ENCODE results near the gene EHD4.

EHD4 gene

DNA sequence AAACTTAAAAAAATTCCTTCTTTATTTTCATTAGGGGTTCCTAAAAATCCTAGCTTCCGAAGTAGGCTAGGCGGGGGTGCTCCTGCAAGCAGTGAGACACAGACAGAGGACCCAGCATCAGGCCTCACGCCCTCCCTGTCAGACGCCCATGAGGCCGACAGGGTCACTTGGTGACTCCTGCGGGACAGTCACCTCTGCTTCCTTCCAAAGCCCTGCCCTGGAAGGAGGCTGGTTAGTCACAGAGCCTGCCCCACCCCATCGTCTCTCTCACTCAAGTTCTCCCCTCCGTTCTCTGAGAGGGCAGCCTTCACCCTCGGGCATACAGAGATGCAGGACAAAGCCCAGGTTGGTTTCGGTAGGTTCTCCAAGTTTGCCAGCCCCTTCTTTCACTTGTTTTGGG is 38.6 kb downstream of the EHD4 start:
- DNase-seq = no peak

DNA sequence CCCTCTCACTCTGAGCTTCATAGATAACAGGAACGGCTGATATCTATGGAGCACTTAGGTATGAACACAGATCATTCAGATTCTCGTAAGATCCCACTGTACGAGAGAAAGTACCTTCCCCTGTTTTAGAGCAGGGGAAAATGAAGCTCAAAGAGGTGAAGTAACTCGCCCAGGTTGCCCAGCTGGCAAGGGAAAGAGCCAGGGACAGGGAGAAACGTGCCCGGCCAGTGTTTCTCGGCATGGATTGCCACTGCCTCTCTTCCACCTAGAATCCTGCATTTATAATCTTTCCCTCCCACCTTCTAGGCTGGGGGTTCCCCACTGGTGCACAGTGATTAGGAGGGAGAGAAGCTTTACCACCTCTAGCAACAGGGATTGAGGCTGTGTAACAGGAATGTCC is 39.0 kb downstream of the EHD4 start:
- DNase-seq = no peak

DNA sequence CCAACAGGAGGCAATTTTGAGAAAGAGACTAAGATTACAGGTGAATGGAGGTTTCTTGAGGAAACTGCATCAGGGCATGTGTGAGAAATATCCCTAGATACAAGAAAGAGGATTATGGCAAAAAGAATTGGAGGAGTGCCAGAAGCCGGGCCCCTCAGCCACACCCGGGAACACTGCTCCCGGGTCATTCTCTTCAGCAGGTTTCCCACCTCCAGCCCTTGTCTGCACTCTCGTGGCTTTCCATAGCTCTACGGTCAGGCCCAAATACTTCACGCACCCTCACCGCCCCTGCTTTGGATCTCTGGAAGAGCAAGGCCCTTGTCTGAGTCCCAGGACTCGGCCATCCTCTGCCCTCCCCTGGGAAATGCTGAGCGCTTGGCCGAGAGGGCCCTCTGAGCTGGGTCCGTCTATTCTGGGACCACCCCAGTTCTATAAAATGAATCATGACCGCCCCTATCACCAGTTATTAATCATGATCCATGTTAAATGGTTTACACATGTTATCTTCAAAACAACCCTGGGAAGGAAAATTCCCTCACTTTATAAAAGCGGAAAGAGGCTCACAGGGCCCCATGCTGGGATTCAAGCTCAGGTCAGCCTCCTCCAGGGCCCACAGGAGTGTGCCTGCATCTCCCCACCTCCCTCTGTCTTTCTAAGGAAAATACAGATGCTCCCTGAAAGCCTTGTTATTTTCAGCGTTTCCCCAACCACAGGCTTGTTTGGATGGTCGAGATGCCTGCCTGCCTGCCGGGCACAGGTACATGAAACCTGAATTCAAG is 39.7 kb downstream of the EHD4 start:
- DNase-seq = no peak

DNA sequence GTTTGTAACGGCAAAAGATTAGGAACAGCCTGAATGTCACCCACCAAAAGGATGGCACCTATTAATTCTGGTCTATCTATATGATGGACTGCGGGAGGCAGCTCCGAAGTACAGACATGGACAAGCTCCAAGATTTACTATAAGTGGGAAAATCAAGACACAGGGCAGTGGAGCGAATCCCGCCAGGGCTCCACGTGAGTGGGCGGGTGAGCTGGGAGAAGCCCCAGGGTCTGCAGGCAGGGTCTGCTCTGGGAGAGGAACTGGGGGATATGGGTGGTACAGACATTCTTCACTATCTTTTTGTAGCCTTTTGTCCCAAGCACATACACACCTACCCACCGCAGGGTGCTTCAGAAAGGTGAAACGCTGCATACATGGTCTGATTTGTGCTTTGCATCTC is 40.3 kb downstream of the EHD4 start:
- DNase-seq = no peak

DNA sequence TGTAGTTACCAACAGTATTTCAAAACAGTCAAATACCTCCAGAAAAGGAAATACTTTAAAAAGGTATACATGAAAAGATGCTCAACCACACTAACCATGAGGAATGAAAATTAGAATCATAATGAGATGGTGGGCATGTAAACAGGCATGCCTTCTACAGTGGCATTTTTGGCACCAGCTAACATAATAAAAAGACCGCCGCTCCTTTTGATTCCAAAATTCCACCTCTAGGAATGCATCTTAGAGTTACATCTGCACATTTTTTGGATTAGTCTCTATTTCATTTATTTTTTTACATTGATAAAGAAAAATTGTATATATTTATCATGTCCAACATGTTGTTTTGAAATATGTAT is 41.5 kb downstream of the EHD4 start:
- DNase-seq = no peak

DNA sequence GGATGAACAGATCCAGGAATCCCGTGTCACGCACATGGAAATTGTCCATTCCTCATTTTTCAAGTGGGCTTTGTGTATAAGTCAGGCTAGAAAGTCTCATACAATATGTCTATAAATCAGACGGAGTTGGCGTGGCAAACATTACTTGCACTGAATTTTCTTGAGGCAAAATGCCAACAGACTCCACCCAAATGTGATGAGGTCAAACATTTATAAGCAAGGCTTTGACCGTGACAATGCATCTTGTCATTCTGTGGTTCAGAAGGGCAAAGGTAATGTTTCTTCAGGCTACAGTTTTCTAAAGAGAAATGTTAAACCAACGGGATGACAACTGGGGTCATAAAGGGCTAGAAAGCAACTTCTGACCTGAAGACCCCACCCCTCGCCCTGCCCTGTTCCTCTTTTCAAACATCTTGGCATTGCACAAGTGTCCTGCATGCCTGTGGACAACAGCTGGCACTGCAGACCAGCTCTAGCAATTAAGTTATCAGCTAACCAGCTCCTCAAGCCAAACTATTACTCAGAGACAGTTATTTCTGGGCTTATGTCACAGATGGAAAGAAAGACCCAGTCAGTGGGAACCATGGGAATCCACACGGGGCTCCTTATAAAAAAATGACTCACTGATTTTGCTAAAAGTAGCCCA is 42.0 kb downstream of the EHD4 start:
- DNase-seq = no peak

DNA sequence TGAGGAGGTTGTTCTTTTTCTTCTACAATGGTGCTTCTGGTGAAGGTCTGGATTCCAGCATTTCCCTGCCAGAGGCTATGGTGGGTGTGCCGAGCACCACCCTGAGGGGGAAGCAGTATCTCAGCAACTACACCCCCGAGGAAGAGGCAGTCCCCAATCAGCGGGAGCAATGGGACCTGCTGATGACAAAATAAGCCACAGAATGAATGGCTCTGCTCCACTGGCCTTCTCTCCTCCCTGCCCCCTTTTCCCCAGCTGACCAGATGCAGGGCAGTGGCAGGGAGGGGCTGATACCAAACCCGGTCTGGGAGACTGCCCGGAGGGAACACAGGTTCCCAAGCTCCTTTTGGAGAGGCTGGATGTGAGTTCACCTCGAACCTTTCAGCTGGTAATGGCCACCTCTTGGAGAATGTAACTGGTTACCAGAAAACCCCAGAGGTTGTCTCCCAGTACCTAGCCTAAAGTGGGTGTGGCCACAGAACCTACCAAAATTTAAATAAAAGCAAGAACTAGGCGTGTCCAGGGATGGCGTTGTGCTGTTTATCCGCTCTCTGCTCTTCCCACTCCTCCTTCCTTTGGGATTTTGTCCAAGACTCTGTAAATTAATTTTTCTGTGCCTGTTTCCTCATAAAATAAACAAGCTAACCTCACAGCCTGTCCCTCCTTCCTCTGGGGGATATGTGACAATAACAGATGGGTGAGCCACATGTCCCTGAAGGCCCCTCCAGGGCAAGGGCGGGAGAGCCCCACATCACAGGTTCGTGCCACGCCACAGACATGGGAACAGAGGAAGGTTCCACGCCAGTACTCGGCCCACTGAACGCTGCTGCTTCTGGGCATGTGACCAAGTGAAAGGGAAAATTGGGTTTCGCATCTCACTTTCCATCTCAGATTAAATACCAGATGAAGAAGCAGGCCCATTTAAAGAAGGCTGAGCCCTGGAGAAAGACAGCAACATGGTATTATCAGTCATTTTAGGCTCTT is 43.4 kb downstream of the EHD4 start:
- DNase-seq = no peak

DNA sequence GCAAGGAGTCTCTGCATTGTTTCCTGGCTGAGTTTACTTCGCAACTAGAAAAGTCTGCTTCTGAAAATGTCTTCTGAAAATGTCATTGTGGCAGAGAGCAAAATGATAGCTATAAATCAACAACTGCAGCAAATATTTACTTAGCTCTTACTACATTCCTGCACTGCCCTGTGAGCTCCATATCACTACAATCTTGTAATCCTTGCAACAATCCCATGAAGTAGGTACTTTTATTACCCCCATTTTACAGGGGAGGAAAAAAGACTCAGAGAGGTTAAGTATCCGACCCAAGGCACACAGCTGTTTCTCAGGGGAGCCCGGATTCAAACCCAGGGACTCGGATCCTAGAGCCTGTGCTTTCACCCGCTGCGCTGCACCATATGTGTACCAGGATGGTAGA is 44.3 kb downstream of the EHD4 start:
- DNase-seq = no peak

DNA sequence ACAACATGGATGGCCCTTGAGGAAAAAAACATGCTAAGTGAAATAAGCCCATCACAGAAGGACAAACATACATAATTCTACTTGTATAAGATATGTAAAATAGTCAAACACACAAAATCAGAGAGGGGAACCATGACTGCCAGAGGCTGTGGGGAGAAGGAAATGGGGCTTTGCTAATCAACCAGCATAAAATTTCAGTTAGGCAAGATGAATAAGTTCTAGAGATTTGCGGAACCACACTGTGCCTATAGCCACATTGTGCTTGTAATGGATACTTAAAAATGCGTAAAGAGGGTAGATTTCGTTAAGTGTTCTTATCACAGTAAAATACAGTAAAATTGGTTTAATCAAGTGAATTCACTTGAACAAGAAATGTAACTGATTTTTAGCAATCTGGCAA is 44.8 kb downstream of the EHD4 start:
- DNase-seq = no peak

DNA sequence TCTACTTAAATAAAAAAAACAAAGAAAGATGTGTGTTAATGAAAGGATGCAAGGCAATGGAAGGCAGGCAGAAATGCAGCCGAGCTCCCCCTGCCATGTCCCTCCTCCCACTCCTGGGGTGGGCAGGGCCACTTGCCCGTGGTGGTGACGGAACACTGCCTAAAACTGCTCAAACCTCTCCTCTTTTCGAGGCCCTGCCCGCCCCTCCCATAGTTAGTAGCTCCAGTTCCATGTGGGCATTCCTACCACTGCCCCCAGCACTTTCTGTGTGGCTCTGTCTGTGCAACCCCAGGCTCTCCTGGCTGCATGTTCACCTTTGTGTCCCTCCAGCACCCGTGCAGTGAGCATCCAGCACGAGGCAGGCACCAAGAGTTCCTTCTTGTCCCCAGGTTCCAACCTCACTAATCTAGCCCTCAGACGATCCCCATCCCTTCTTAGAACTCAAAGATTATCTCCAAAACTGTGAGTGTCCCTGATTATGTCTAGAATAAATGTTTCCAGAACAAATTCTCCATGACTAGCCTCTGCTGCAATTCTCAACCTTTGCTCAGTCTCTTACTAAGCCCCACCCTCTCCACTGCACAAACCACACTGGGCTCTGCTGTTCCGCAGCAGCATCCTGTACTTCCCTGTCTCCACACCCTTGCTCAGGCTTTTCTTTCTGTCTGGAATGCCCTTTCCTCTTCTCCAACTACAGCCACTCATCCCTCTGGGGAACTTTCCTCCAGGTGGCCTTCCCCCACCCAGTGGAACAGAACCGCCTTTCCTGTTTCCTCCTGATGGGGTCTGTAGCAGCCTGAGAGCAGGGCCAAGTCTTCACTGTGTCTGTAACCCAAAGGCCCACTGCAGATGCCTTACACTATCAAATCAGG is 45.9 kb downstream of the EHD4 start:
- no peak for DNase-seq

DNA sequence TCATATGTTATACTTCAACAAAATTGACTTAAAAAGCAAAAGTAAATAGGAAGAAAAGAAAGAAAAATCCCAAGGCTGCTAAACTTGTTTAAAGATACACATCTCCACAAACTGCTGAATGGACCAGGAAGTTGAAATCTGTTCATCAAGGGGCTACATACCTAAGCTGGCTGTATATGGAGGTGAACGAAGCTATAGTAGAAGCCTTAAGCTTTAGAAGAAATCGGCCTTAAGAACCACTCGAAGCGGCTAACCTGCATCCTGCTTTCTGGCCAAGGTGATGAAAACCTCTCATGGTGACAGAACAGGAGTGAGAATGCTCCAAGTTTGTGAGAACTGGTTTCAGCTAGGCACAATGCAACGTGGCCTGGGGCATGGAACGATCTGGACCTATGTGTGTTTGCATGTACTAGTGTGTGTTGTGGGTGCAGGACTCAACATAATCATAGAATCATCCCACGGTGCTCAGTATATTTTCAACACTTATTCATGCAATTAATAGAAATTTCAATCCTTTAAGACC is 47.2 kb downstream of the EHD4 start:
- DNase-seq = no peak

DNA sequence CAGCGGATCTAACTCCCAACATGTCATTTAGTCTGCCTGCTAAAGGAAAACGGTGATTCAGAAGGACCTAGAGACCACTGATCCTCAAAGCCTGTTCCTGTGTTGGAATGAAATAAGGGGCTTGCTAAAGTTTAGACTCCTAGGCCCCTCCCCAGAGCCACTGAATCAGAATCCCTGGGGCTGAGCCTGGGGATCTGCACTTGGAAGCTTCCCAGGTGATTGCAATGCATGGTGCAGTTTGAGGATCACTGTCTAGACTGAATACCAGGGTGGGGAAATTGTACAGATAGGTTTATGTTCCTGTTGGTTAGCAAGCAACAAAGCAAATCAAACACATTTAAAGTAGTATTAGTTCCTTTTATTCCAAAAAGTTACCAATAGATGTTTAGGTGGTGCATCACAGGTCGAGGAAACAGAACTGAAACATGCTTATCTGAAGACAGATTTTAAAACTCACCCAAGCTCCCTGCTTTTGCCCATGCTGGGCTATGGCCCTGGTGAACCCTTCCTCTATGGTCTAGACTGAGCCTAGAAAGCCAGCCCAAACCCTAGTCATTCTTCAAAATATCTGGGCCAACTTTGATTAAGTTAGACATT is 48.9 kb downstream of the EHD4 start:
- DNase-seq = no peak

DNA sequence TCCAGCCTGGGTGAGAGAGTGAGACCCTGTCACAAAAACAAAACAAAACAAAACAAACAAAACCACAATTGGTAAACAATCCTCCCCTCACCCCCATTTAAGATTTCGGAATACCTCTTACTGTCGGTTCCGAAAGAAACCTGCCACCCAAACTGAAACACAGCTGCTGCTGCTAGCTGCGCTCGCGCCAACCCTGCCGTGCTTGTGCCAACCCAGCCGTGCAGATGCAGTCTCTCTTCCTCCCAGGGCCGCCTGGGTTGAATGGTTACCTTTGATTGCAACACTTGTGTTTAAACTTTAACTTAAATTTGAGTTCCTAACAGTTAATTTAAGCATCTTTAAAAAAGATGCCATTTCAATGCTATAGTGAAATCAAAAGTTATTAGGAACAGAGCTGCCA is 50.0 kb downstream of the EHD4 start:
- no peak for DNase-seq

DNA sequence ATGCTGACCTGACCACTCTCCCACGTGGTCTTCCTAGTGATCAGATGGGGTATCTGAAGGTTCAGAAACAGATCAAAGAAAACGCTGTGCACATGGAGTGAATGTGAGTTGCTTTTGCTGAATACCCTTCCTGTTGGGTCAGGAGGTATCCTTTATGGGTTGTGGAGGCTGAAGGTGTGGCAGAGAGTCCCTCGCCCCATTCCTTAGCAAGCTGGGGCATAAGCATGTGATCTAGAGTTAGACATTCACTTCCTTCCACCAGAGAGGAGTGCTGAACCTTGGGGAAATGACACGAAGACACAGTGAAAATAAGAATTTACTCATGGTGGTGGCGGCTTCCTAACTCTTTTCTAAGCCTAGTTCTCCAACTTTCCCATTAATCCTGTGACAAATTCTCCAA is 50.7 kb downstream of the EHD4 start:
- DNase-seq = no peak

DNA sequence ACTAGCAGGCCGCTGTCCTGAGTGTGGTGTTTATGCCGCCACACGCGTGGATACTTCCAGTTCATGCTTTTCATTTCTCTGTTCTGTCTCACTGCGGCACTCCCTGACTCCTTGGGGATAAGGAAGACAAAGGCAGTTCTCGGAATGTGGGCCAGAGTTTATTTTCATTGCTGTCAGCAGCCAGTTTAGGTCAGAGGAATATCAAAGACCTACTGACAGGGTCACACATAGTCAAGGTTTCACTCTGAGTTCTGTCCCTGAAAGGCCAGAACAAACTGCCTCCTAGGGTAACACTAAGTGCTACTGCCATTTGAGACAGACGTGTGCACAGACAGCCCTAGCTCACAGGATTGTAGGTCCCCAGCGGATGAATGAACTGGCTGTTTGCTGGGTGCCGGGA is 51.2 kb downstream of the EHD4 start:
- DNase-seq = no peak

DNA sequence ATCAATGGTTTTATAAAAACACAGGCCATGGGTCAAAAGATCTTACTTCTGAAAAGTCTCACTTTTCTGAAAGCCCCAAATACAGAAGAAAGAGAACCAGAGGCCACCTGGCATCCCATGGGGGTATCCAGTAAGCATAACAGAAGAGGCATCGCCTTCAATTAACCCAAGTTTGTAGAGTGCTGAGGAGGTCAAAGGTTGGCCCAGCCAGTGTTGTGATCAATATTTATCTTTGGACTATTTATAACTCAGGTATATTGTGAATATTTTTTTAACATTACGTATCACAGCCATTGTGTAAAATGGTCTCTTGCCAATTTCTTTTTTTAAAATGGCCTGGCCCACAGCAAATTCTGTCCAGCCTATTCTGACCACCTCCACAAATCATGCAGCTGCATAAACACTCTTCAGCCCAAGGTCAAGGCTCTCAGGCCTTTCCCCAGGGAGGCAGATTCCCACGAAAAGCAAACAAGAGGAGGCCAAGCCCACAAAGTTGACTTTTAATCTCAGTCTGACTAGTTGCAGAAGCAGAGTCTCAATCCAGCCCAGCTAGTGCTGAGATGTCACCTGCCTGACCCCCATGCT is 52.3 kb downstream of the EHD4 start:
- no peak for DNase-seq

DNA sequence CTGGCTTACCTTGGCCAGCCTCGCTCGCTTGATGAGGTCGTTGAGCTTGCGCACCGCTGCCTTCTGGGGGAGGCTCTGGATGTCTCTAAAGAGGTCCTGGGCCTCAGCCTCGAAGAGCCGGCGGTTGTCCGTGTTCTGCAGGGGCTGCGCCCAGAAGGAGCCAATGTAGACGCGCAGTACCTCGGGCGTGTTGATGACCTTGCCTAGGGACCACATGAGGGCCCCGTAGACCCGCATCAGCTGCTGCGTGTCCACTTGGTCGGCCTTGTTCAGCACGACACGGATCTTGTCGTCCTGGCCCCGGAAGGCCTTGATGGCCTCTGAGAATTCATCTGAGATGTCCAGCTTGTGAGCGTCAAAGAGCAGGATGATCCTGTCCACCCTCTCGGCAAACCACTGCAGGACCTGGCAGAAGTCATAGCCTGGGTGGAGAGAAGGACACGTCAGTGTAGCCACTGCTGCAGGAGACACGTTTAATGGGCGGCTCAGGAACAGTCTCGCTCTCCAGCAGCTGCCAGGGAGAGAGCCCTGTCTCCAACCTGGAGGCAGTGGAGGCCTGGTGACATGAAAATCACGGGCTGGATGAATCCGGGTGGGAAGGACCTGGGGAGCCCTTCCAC is 53.0 kb downstream of the EHD4 start:
- DNase-seq = no peak

DNA sequence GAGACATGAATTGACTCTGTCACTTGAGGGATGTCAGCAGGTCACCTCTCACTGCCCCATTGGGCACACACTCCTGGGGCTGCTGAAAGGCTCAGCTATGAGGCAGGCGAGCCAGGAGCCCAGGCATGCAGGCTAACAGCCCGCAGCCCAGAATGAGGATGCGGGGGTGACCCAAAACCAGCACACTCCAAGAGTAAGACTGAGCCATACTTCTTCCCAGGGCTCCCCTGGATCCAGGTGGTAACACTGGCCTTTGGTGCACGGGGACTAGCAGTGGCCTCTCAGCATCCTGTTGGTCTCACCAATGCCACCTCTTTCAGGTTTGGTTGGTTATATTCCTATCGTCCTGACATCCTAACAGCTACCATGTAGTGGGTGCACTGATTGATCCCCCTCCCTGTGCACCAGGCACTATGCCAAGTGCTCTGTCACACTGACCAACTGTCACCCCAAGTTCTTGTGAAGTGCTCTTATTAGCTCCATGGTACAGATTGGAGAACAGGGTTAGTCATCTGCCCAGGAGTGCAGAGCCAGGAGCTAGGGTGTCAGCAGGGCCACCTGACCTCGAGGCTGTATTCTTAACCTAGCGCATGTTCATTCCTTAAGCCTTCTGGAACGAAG is 53.7 kb downstream of the EHD4 start:
- no peak for DNase-seq

DNA sequence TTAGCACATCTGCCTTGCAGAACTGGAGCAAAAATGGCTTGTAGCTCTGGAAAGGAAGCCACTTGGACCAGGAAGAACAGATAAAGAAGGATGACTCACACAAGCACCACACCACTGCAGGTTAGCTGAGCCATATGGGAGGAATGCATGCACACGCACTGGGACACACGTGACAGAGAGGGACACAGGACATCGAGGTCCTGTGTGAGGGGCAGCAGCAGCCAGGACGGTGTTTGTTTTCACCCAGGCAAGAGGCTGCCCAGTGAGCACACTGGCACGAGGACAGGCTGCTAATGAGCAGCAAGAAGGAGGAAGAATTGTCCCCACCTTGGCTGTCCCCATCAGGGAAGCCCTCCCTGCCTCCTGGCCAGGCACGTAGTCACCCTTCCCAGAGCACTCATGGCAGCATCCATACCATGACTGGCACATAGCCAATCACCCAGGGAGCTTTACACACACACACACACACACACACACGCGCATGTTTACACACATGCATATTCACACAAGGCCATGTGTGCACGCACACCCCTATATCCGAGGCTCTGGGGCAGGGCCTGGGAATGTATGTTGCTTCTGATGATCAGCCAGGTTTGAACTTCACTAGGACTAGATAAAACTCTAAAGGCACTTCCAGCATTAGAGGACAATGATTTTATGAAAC is 54.5 kb downstream of the EHD4 start:
- no peak for DNase-seq

Data from NCI-H1436 (cell line).